ENCODE data around the gene MORN1. TPM values are rescaled to one million over a fixed set of nuclear protein-coding genes. Genes with fewer than 3 reads are reported as not detected.
A peak's percentile ranks its signal among the peaks of the same experiment; 100 is the strongest.
"Not testable (repeated sequence)": the region's sequence is repeated elsewhere in the genome, so short reads cannot be mapped to it uniquely, and the experiment has no call there.

MORN1 gene
- total and polyA plus RNA-seq, 12 donors = 1.2 to 7.6 (median 5.2) TPM

- peaks cover 39 to 100% (median 78%) of the 10 kb centered on the region in 9 donors for H3K4me1 ChIP-seq
- no peaks in the 10 kb centered on the region for H3K9me3 ChIP-seq
- peaks cover 0 to 12% (median 0%) of the 10 kb centered on the region in 9 donors for H3K36me3 ChIP-seq
- no peak overlapping the region for H3K4me3 ChIP-seq
- TF ChIP-seq, protein P1, sequence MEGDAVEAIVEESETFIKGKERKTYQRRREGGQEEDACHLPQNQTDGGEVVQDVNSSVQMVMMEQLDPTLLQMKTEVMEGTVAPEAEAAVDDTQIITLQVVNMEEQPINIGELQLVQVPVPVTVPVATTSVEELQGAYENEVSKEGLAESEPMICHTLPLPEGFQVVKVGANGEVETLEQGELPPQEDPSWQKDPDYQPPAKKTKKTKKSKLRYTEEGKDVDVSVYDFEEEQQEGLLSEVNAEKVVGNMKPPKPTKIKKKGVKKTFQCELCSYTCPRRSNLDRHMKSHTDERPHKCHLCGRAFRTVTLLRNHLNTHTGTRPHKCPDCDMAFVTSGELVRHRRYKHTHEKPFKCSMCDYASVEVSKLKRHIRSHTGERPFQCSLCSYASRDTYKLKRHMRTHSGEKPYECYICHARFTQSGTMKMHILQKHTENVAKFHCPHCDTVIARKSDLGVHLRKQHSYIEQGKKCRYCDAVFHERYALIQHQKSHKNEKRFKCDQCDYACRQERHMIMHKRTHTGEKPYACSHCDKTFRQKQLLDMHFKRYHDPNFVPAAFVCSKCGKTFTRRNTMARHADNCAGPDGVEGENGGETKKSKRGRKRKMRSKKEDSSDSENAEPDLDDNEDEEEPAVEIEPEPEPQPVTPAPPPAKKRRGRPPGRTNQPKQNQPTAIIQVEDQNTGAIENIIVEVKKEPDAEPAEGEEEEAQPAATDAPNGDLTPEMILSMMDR (IDR thresholded peaks at IDR 0.05) = no peak
- 96% methylated on average over 35 of the region's 35 CpGs for WGBS, 2 donors
- no peaks in the 10 kb centered on the region for H3K27me3 ChIP-seq
- no peak overlapping the region for H3K27ac ChIP-seq
- intact Hi-C loops (cut with DNase I) = loop anchor here in 4 of 10 donors (2.0 to 10.0 kb wide), 3 partner anchors 63 to 69 kb away; partner anchors contain the start of gene SKI (in 1 of the 4)
- DNase-seq (no peak), ATAC-seq (no peak)
These were observed 93.9 kb downstream of the MORN1 start for GRCh38 chr1:2297246-2298011.

GRCh38 chr1:2296614-2297013 is 94.7 kb downstream of the MORN1 start:
- intact Hi-C loops (cut with DNase I) = loop anchor here in 3 of 10 donors (5.0 to 10.0 kb wide), 2 partner anchors 62 to 64 kb away; no protein-coding TSS in a partner anchor
- H3K27ac ChIP-seq = peak overlapping the region in 1 of 10 donors; percentile 20
- no peaks in the 10 kb centered on the region for H3K9me3 ChIP-seq
- DNase-seq (no peak), ATAC-seq (no peak)
- H3K36me3 ChIP-seq = peaks cover 0 to 12% (median 0%) of the 10 kb centered on the region in 9 donors
- H3K4me3 ChIP-seq = no peak overlapping the region
- H3K4me1 ChIP-seq = peaks cover 36 to 100% (median 81%) of the 10 kb centered on the region in 9 donors
- 82% methylated on average over 18 of the region's 18 CpGs for WGBS, 2 donors
- TF ChIP-seq, protein P1 (IDR thresholded peaks at IDR 0.05) = no peak
- no peaks in the 10 kb centered on the region for H3K27me3 ChIP-seq

- not testable (repeated sequence) for H3K27me3 ChIP-seq, ATAC-seq, H3K4me3 ChIP-seq, H3K9me3 ChIP-seq, DNase-seq
- 82 to 83% methylated on average over 9 of the region's 9 CpGs for WGBS, 2 donors
- Histone ChIP-seq H3K36me3 (peaks cover 0 to 12% (median 0%) of the 10 kb centered on the region in 9 donors), H3K4me1 (peaks cover 34 to 100% (median 81%) of the 10 kb centered on the region in 9 donors), H3K27ac (peak overlapping the region in 1 of 10 donors; percentile 20)
- intact Hi-C loops (cut with DNase I) = loop anchor here in 3 of 10 donors (5.0 to 10.0 kb wide), 2 partner anchors 61 to 64 kb away; no protein-coding TSS in a partner anchor
These were observed 95.1 kb downstream of the MORN1 start for GRCh38 chr1:2296211-2296610.

GRCh38 chr1:2295526-2295925 is 95.8 kb downstream of the MORN1 start:
- DNase-seq = no peak
- TF ChIP-seq, protein P1 (IDR thresholded peaks at IDR 0.05) = no peak
- Histone ChIP-seq H3K9me3 (no peaks in the 10 kb centered on the region), H3K4me1 (peaks cover 36 to 100% (median 81%) of the 10 kb centered on the region in 9 donors), H3K4me3 (no peak overlapping the region), H3K27me3 (no peaks in the 10 kb centered on the region), H3K27ac (no peak overlapping the region), H3K36me3 (peaks cover 0 to 12% (median 0%) of the 10 kb centered on the region in 9 donors)
- no peak for ATAC-seq
- 90 to 92% methylated on average over 13 of the region's 13 CpGs for WGBS, 2 donors
- intact Hi-C loops (cut with DNase I) = loop anchor here in 3 of 10 donors (5.0 to 10.0 kb wide), 2 partner anchors 61 to 63 kb away; no protein-coding TSS in a partner anchor
